HUES6 (cell line): ENCODE results near the gene PPM1D.

ENCODE experiments used
- H3K27ac ChIP-seq: 2 replicates; pipeline ENCODE4 v1.7.0; 2013; ENCODE audit warnings: low read depth, mild to moderate bottlenecking, low read length, inconsistent platforms
- H3K27me3 ChIP-seq: 2 replicates; pipeline ENCODE4 v1.6.1; 2013; ENCODE audit warnings: low read length; ENCODE audit not compliant: control insufficient read depth, insufficient read depth
- H3K36me3 ChIP-seq: 2 replicates; pipeline ENCODE4 v1.6.1; 2013; ENCODE audit warnings: low read length; ENCODE audit not compliant: control insufficient read depth, insufficient read depth
- H3K4me1 ChIP-seq: 2 replicates; pipeline ENCODE4 v1.6.1; 2013; ENCODE audit warnings: low read length; ENCODE audit not compliant: control insufficient read depth, insufficient read depth
- H3K4me3 ChIP-seq: 2 replicates; pipeline ENCODE4 v1.5.1; 2013; ENCODE audit warnings: low read depth, low read length
- H3K9ac ChIP-seq: one replicate; pipeline ENCODE4 v1.6.1; 2013; ENCODE audit warnings: mild to moderate bottlenecking, low read length
- H3K9me3 ChIP-seq: 2 replicates; pipeline ENCODE4 v1.6.1; 2013; ENCODE audit warnings: low read depth, low read length; ENCODE audit not compliant: control insufficient read depth, insufficient read depth

Gene PPM1D

GRCh38 chr17:60622961-60623360, 23.0 kb downstream of the PPM1D start:
- H3K9ac ChIP-seq: no peak overlapping the region
- no peak overlapping the region for H3K4me3 ChIP-seq
- H3K27ac ChIP-seq: no peak overlapping the region
- H3K27me3 ChIP-seq: no peaks in the 10 kb centered on the region
- H3K9me3 ChIP-seq: no peaks in the 10 kb centered on the region
- H3K4me1 ChIP-seq: no peaks in the 10 kb centered on the region
- H3K36me3 ChIP-seq: peaks cover 8% of the 10 kb centered on the region

GRCh38 chr17:60623415-60623814, 23.4 kb downstream of the PPM1D start:
- Histone ChIP-seq H3K27me3 (no peaks in the 10 kb centered on the region), H3K27ac (no peak overlapping the region), H3K4me3 (no peak overlapping the region), H3K4me1 (no peaks in the 10 kb centered on the region), H3K9ac (no peak overlapping the region), H3K36me3 (peaks cover 11% of the 10 kb centered on the region), H3K9me3 (no peaks in the 10 kb centered on the region)

- no peak overlapping the region for H3K9ac ChIP-seq
- H3K36me3 ChIP-seq: peaks cover 16% of the 10 kb centered on the region
- no peak overlapping the region for H3K4me3 ChIP-seq
- no peaks in the 10 kb centered on the region for H3K9me3 ChIP-seq
- no peak overlapping the region for H3K27ac ChIP-seq
- H3K27me3 ChIP-seq: no peaks in the 10 kb centered on the region
- H3K4me1 ChIP-seq: no peaks in the 10 kb centered on the region
Measured at GRCh38 chr17:60627124-60627523, 27.1 kb downstream of the PPM1D start.

GRCh38 chr17:60628252-60628889, 28.4 kb downstream of the PPM1D start:
- H3K9me3 ChIP-seq: no peaks in the 10 kb centered on the region
- no peak overlapping the region for H3K4me3 ChIP-seq
- H3K9ac ChIP-seq: no peak overlapping the region
- H3K27me3 ChIP-seq: no peaks in the 10 kb centered on the region
- no peak overlapping the region for H3K27ac ChIP-seq
- H3K36me3 ChIP-seq: peaks cover 21% of the 10 kb centered on the region
- no peaks in the 10 kb centered on the region for H3K4me1 ChIP-seq

- H3K4me3 ChIP-seq: no peak overlapping the region
- H3K4me1 ChIP-seq: no peaks in the 10 kb centered on the region
- H3K36me3 ChIP-seq: peaks cover 28% of the 10 kb centered on the region
- no peak overlapping the region for H3K27ac ChIP-seq
- no peak overlapping the region for H3K9ac ChIP-seq
- H3K27me3 ChIP-seq: no peaks in the 10 kb centered on the region
- H3K9me3 ChIP-seq: no peaks in the 10 kb centered on the region
Measured at GRCh38 chr17:60629120-60629519, 29.1 kb downstream of the PPM1D start.

- Histone ChIP-seq H3K4me1 (no peaks in the 10 kb centered on the region), H3K27ac (no peak overlapping the region), H3K9me3 (no peaks in the 10 kb centered on the region), H3K36me3 (peaks cover 33% of the 10 kb centered on the region), H3K9ac (no peak overlapping the region), H3K4me3 (no peak overlapping the region), H3K27me3 (no peaks in the 10 kb centered on the region)
Measured at GRCh38 chr17:60630352-60630751, 30.4 kb downstream of the PPM1D start.

GRCh38 chr17:60631119-60631518, 31.1 kb downstream of the PPM1D start:
- H3K4me1 ChIP-seq: no peaks in the 10 kb centered on the region
- peaks cover 38% of the 10 kb centered on the region for H3K36me3 ChIP-seq
- H3K27ac ChIP-seq: no peak overlapping the region
- no peak overlapping the region for H3K4me3 ChIP-seq
- H3K9ac ChIP-seq: no peak overlapping the region
- no peaks in the 10 kb centered on the region for H3K27me3 ChIP-seq
- no peaks in the 10 kb centered on the region for H3K9me3 ChIP-seq

- Histone ChIP-seq H3K27ac (no peak overlapping the region), H3K36me3 (peaks cover 38% of the 10 kb centered on the region), H3K9me3 (no peaks in the 10 kb centered on the region), H3K4me1 (no peaks in the 10 kb centered on the region), H3K9ac (no peak overlapping the region), H3K27me3 (no peaks in the 10 kb centered on the region), H3K4me3 (no peak overlapping the region)
Measured at GRCh38 chr17:60637683-60638082, 37.7 kb downstream of the PPM1D start.

- no peaks in the 10 kb centered on the region for H3K9me3 ChIP-seq
- H3K27me3 ChIP-seq: no peaks in the 10 kb centered on the region
- no peak overlapping the region for H3K4me3 ChIP-seq
- H3K27ac ChIP-seq: no peak overlapping the region
- H3K36me3 ChIP-seq: peaks cover 29% of the 10 kb centered on the region
- no peak overlapping the region for H3K9ac ChIP-seq
- H3K4me1 ChIP-seq: no peaks in the 10 kb centered on the region
Measured at GRCh38 chr17:60639019-60639330, 39.0 kb downstream of the PPM1D start.

- Histone ChIP-seq H3K27me3 (no peaks in the 10 kb centered on the region), H3K4me3 (no peak overlapping the region), H3K9me3 (no peaks in the 10 kb centered on the region), H3K27ac (no peak overlapping the region), H3K36me3 (peaks cover 18% of the 10 kb centered on the region), H3K9ac (no peak overlapping the region), H3K4me1 (no peaks in the 10 kb centered on the region)
Measured at GRCh38 chr17:60640503-60640902, 40.5 kb downstream of the PPM1D start.

GRCh38 chr17:60641126-60641525, 41.1 kb downstream of the PPM1D start:
- H3K4me3 ChIP-seq: no peak overlapping the region
- H3K27ac ChIP-seq: no peak overlapping the region
- peaks cover 11% of the 10 kb centered on the region for H3K36me3 ChIP-seq
- no peaks in the 10 kb centered on the region for H3K27me3 ChIP-seq
- no peak overlapping the region for H3K9ac ChIP-seq
- H3K4me1 ChIP-seq: no peaks in the 10 kb centered on the region
- no peaks in the 10 kb centered on the region for H3K9me3 ChIP-seq

- Histone ChIP-seq H3K9ac (no peak overlapping the region), H3K4me1 (no peaks in the 10 kb centered on the region), H3K27ac (no peak overlapping the region), H3K36me3 (peaks cover 6% of the 10 kb centered on the region; the same call in 1 of the 2 replicates), H3K4me3 (no peak overlapping the region), H3K9me3 (no peaks in the 10 kb centered on the region), H3K27me3 (no peaks in the 10 kb centered on the region)
Measured at GRCh38 chr17:60641810-60642220, 41.8 kb downstream of the PPM1D start.
